Pulmonary artery endothelial cell (primary cell): ENCODE measurements around the gene CRYGD. TPM values are rescaled to one million over a fixed set of nuclear protein-coding genes. Genes with fewer than 3 reads are reported as not detected.
"Not testable (repeated sequence)": the region's sequence is repeated elsewhere in the genome, so short reads cannot be mapped to it uniquely, and the experiment has no call there.

Source experiments
- DNase-seq: peaks from one replicate; pipeline ENCODE4 v3.0.0-alpha.2; 2011; ENCODE audit warnings: low read depth, low spot score
- total RNA-seq: library from RNA; depleted of rRNA; stranded (reverse); fragments of >200 nt; gene quantifications from 2 replicates; pipeline ENCODE4 v1.2.3, GENCODE V29; 2014

The CRYGD gene
- total RNA-seq, 1 donor from 2014 or later, result not detected

GRCh38 chr2:208130712-208131110 lies 6.4 kb upstream of the CRYGD start:
- no peak for DNase-seq

DNA sequence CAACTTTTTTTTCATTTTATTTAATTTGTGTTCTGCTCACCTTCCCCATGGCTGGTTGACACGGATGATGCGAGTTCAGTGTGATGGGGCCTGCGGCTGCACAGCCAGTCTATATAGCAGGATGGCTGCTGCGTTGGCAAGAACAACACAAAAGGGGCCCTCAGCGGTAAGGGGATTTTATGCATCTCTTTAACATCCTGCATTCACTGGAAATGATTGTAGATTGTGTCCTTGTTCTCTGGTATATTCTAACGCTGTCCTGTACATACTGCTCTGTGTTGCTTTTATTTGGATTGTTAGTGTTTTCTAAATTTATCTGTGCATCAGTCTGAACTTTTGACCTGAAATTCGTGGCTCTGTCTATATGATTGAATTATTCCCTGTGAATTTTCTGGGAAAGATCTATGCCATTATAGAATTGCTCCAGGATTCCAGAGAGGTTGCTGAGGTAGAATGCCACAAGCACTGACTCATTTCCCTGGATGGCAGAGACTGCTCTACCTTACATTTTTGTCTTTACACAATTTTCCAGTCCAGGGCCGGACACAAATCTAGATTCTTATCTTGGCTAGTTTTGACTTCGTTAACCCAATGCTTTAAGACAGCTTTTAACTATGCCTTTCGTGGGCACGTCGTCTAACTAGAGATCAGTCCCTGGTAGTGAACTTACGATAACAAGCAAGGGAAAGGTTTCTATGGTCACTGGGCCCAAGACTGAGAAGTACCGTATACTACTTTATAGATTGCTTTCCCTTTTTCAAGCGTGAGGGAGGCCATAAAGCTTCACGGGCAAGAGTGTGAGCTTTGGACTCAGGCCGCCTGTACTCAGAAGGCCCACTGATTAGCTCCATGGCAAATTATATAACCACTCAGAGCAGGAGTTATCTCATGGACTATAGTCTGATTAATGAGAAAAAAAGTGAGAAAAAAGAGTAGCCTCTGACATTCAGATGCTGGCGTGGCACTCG lies 5.7 kb upstream of the CRYGD start, which contains the start of gene CRYGC:
TSS of gene CRYGC (minus strand) at position 85 of the 968 bp plus-strand sequence. CDS start at position 49, 36 bp downstream.
- no peak for DNase-seq

DNA sequence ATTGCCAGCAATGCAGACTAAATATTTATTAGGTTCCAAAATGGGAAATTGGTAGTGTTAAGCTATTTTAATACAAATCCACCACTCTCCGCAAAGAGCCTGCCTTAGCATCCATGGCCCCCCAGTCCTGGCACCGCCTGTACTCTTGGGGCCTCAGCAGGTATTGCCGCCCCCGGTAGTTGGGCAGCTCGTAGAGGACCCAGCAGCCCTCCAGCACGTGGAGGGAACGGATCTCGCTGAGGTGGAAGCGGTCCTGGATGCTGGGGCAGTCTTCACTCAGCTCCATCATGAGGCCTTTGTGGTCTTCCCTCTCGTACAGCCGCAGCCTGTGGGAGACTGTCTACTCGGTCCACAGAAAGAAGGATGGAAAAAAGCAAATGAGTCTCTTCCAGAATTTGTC lies 3.8 kb upstream of the CRYGD start:
- DNase-seq, result no peak

- DNase-seq, result no peak
These were observed 2.8 kb upstream of the CRYGD start for GRCh38 chr2:208127090-208127489.

DNA sequence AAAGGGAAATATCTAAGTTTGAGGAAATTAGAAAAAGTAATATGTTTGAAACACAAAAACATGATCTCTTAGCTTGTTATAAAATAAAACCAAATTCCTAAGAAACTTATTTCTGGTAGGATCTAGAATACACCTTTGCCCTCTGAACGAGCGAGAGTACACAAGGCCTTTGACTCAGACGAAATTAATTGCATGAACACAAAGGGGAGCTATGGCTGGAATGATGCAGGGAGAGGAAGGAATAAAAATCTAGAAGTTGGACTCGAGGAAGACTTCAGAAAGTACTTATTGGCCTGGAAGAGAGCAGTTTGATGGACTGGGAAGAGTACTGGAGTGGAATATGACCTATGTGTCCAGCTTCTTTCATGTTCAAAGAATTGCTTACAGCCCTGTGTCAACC lies 927 bp upstream of the CRYGD start:
- no peak for DNase-seq

GRCh38 chr2:208122248-208122647 lies 2.1 kb downstream of the CRYGD start:
- DNase-seq, result no peak

- no peak for DNase-seq
These were observed 5.4 kb downstream of the CRYGD start for GRCh38 chr2:208118918-208119317.

DNA sequence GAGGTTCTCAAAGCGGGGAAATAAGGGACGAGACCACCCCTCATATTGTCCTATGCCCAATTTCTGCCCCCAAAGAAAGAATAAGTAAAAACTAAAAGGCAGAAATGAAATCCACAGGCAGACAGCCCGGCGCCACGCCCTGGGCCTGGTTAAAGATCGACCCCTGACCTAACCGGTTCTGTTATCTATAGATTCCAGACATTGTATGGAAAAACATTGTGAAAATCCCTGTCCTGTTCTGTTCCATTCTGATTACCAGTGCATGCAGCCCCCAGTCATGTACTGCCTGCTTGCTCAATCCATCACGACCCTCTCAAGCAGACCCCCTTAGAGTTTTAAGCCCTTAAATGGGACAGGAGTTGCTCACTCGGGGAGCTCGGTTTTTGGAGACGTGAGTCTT lies 6.9 kb downstream of the CRYGD start:
- not testable (repeated sequence) for DNase-seq

DNA sequence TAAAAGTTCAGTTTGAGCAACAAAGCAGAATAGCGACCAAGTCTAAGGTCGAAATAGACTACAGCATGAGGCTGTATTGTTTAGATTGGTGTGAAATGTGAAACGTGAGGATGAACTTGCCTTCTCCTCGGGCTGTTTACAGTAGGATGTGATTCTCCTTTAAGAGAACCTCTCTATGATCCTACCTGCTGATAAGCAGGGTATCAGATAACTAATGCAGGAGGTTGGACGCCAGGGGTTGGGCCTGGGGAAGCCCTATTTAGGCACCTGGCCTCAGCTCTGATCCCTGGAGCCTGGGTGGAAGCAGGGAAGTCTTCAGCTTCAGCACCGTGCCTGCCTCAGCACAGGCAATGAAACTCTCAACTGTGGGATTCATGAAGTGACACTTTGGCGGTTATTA lies 11.4 kb downstream of the CRYGD start:
- DNase-seq, result no peak

- not testable (repeated sequence) for DNase-seq
These were observed 12.0 kb downstream of the CRYGD start for GRCh38 chr2:208112273-208112745.

GRCh38 chr2:208103616-208104015 lies 20.7 kb downstream of the CRYGD start:
- no peak for DNase-seq

- DNase-seq, result no peak
These were observed 22.4 kb downstream of the CRYGD start for GRCh38 chr2:208101716-208102631.

DNA sequence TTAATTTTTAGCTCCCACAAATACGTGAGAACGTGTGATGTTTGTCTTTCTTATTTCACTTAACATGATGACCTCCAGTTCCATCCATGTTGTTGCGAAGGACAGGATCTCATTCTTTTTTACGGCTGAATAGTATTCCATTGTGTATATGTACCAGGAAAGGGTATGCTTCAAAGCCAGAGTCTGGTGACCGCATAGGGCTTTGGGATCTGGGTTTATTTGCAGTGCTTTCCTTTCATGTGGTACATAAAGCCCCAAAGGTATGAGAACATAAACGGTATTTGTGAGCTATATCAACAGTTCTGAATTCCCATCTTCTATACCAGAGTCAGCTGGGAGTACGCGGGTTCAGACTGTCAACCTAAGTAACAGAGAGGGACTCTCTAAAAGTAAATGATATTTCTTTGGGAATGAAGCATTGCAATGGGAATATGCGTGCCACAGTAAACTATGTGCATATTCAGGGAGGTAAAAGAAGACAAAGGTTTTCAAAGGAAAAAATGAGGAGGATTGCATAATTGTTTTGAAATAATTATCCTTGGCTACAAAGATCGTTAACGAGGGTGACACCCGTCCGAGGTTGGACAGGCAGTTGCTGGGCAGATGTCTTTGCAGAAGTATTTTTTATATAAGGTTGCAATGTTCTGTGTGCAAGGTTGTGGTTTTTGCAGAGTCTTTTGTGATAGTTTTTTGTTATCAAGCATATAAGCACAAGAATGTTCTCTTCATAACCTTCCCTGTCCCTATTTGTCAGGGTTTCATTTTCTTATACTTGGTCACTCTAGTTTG lies 24.4 kb downstream of the CRYGD start:
- DNase-seq, result no peak

DNA sequence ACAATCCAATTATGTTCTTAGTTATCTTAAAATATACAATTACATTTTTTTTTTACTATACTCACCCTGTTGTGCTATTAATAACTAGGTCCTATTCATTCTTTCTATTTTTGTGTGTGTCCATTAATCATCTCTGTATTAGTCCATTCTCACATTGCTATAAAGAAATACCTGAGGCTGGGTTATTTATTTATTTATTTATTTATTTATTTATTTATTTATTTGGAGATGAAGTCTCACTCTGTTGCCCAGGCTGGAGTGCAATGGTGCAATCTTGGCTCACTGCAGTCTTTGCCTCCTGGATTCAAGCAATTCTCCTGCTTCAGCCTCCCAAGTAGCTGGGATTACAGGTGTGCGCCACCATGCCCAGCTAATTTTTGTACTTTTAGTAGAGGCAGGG lies 25.6 kb downstream of the CRYGD start:
- DNase-seq, result not testable (repeated sequence)

GRCh38 chr2:208098267-208098666 lies 26.1 kb downstream of the CRYGD start:
- no peak for DNase-seq

DNA sequence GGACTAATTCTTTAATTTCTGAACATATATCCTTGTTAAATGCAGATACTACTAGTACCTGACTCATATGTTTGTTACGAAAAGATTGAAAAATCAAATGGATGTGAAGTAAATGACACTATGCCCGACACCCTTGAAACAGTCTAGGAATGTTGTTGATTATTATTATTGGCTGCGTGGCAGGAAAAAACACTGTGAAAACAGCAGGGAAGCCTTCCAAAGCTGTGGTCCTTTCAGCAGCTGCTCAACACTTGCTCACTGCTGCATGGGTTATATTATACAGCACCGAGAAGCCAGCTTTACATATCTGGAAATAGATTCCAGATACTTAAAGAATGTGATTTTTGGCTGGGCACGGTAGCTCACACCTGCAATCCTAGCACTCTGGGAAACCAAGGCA lies 26.5 kb downstream of the CRYGD start:
- no peak for DNase-seq

GRCh38 chr2:208097313-208097712 lies 27.0 kb downstream of the CRYGD start:
- no peak for DNase-seq

DNA sequence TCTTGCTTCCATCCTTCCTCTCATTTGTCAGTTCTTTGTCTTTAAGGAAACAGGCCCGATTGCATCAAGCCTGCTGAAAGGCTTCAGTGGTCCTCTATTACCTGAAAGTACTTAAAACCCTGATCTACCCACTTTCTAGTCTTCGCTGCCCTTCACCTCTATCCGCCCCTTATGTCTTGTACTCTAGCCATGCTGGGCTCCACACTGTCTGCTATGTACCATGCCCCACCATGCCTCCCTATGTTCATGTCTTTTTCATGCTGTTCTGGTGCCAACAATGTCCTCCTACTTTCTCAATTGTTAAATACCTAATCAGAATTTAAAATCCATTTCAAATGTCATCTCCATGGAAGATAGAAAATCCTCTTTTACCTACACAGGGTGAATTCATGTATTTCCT lies 28.2 kb downstream of the CRYGD start:
- DNase-seq, result no peak

GRCh38 chr2:208093128-208093527 lies 31.2 kb downstream of the CRYGD start:
- no peak for DNase-seq

DNA sequence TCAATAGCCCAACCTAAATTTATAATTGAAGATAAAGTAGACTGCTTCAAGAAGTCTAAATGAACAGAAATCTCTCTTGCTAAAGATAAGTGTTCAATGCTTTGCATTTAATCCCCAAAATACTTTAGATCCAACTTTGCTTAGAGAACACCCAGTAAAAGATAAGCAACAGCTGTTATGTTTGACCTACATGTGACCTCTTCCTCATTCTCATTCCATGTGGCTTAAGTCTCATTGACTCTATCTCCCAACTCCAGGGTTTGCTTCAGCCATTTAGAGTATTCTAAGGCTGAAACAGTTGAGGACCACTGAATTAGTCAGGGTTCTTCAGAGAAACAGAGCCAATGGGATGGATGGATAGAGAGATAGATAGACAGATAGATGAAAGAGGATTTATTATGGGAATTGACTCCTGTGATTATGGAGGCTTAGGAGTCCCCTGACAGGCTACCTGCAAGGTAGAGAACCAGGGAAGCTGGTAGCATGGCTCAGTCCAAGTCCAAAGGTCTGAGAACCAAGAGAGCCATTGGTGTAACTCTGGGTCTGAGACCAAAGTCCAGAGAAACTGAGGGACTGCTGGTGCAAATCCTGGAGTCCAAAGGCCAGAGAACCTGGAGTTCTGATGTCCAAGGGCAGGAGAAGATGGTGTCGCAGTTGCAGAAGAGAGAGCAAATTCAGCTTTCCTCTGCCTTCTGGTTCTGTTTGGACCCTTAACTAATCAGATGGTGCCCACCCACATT lies 32.1 kb downstream of the CRYGD start:
- DNase-seq, result no peak
